IgD-negative memory B cell (primary cell): Measurements from ENCODE around the gene NETO1. TPM values are rescaled to one million over a fixed set of nuclear protein-coding genes. Genes with fewer than 3 reads are reported as not detected.

Source experiments
- H3K27ac Mint-ChIP-seq, 3 donors: one replicate each; pipeline ENCODE4 v1.8.0; 2020 to 2022; ENCODE audit warnings: mild to moderate bottlenecking in 3 of 3, mixed read lengths in 3 of 3, moderate library complexity in 1 of 3
- H3K27me3 Mint-ChIP-seq: one replicate; pipeline ENCODE4 v1.8.0; 2021; ENCODE audit warnings: mixed read lengths
- H3K36me3 Mint-ChIP-seq: one replicate; pipeline ENCODE4 v1.8.0; 2020; ENCODE audit warnings: mild to moderate bottlenecking, mixed read lengths
- H3K4me1 Mint-ChIP-seq, 3 donors: one replicate each; pipeline ENCODE4 v1.8.0; 2020 to 2022; ENCODE audit warnings: mixed read lengths in 3 of 3, mild to moderate bottlenecking in 1 of 3
- H3K4me3 Mint-ChIP-seq, 4 donors: one replicate each; pipeline ENCODE4 v1.8.0; 2020 to 2022; ENCODE audit warnings: mild to moderate bottlenecking in 4 of 4, mixed read lengths in 4 of 4, moderate library complexity in 3 of 4
- H3K9me3 Mint-ChIP-seq, 3 donors: one replicate each; pipeline ENCODE4 v1.8.0; 2020 to 2021; ENCODE audit warnings: mixed read lengths in 3 of 3, mild to moderate bottlenecking in 1 of 3
- polyA plus RNA-seq: library from polyadenylated mRNA; unstranded; fragments of 300-500 nt; fragmentation: Illumina TruSeq; gene quantifications from one replicate; pipeline ENCODE4 v1.2.3, GENCODE V29; 2021

The NETO1 gene, protein sequence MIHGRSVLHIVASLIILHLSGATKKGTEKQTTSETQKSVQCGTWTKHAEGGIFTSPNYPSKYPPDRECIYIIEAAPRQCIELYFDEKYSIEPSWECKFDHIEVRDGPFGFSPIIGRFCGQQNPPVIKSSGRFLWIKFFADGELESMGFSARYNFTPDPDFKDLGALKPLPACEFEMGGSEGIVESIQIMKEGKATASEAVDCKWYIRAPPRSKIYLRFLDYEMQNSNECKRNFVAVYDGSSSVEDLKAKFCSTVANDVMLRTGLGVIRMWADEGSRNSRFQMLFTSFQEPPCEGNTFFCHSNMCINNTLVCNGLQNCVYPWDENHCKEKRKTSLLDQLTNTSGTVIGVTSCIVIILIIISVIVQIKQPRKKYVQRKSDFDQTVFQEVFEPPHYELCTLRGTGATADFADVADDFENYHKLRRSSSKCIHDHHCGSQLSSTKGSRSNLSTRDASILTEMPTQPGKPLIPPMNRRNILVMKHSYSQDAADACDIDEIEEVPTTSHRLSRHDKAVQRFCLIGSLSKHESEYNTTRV
- polyA plus RNA-seq, result 1.2 TPM

DNA sequence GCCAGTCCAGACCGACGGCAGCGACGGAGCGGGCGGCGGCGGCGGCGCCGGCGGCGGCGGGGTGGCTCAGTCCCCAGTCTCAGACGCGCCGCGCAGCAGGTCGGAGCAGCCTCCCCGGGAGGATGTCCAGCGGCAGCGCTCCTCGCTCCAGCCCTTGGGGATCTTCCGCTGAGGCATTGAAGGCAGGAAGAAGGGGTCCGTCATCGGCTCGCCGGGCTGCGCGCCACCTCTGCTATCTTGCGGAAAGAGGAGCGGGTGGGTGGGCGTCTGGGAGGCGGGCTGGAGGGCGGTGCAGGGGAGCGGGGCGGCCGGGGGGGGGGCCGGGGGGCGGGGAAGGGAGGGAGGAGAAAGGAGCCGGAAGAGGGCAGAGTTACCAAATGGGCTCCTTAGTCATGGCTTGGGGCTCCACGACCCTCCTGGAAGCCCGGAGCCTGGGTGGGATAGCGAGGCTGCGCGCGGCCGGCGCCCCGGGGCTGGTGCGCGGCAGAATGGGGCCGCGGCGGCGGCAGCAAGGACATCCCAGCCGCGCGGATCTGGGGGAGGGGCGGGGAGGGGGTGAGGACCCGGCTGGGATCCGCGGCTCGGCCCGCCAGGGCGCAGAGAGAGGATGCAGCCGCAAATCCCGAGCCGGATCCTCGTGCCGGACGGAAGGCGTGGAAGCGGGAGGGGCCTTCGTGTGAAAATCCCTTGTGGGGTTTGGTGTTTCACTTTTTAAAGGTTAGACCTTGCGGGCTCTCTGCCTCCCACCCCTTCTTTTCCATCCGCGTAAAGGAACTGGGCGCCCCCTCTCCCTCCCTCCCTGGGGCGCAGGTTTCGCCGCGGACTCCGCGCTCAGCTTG is at the start of gene NETO1:
Gene NETO1, minus strand, starts transcription at position 242 of the 839 bp plus-strand sequence. CDS start 696 bp downstream, outside the sequence.
- Mint-ChIP-seq H3K27ac (peak within 1 kb of the TSS in 2 of 3 donors; percentile 35 to 39), H3K36me3 (no peaks in the 10 kb centered on the region), H3K27me3 (peaks cover 20% of the 10 kb centered on the region), H3K4me1 (peaks cover 5 to 7% (median 6%) of the 10 kb centered on the region in 3 donors), H3K9me3 (peaks cover 0 to 2% (median 1%) of the 10 kb centered on the region in 3 donors), H3K4me3 (peak within 1 kb of the TSS; percentile 81 to 94 (median 87))

DNA sequence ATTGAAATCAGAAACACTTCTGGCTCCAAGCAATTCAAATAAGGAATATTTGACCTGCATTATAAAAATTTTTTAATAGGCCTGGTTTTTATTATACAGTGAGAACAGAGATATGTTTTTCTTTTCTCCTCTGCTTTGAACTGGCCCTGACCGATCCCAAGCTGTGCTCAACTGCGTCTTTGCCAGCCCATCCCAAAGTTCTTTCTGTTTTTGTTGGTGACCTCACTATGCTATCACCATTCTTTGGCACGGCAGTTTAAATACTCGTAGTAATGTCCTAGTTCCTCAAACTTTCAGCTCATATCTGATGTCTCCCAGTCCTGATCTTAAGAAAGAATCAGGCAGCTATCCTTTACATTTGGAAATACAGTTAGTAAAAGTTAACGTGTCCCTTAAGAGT is 42.3 kb upstream of the NETO1 start:
- no peaks in the 10 kb centered on the region for H3K4me1 Mint-ChIP-seq
- no peak overlapping the region for H3K27ac Mint-ChIP-seq
- H3K36me3 Mint-ChIP-seq, result no peaks in the 10 kb centered on the region
- H3K27me3 Mint-ChIP-seq, result no peaks in the 10 kb centered on the region
- peaks cover 0 to 2% (median 0%) of the 10 kb centered on the region in 3 donors for H3K9me3 Mint-ChIP-seq
- no peak overlapping the region for H3K4me3 Mint-ChIP-seq

DNA sequence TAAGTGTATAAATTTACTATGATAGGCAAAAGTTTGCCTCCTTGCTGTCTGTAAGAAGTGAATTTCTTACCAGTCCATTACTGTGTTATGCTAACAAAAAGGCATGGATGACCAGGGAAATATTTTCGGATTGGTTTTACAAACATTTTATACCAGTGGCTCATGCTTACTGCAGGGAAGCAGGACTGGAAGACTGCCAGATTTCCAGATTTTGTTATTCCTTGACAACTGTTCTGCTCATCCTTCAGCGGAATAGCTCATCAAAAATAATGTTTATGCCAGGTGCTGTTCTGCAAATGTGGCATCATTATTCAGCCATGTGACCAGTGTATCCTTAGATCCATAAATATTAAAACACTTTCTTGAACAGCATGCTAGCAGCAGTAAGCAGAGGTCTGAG is 40.4 kb upstream of the NETO1 start:
- H3K27ac Mint-ChIP-seq, result no peak overlapping the region
- no peaks in the 10 kb centered on the region for H3K36me3 Mint-ChIP-seq
- H3K27me3 Mint-ChIP-seq, result no peaks in the 10 kb centered on the region
- H3K4me1 Mint-ChIP-seq, result no peaks in the 10 kb centered on the region
- peaks cover 0 to 4% (median 0%) of the 10 kb centered on the region in 3 donors for H3K9me3 Mint-ChIP-seq
- H3K4me3 Mint-ChIP-seq, result no peak overlapping the region

DNA sequence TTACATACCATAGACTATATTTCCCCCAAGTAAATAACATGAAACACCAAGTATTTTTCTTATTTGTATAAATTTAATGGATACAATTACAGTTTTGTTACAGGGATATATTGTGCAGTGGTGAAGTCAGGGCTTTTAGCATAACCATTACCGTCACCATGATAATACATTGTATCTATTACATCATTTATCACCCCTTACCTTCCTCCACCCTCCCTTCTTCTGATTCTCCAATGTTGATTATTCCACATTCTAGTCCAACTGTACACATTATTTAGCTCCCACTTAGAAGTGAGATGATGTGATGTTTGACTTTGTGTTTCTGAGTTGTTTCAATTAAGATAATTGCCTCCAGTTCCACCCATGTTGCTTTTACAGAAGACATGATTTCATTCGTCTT is 35.2 kb upstream of the NETO1 start:
- Mint-ChIP-seq H3K4me1 (no peaks in the 10 kb centered on the region), H3K36me3 (no peaks in the 10 kb centered on the region), H3K27ac (no peak overlapping the region), H3K4me3 (no peak overlapping the region), H3K27me3 (no peaks in the 10 kb centered on the region), H3K9me3 (peaks cover 0 to 3% (median 0%) of the 10 kb centered on the region in 3 donors)

DNA sequence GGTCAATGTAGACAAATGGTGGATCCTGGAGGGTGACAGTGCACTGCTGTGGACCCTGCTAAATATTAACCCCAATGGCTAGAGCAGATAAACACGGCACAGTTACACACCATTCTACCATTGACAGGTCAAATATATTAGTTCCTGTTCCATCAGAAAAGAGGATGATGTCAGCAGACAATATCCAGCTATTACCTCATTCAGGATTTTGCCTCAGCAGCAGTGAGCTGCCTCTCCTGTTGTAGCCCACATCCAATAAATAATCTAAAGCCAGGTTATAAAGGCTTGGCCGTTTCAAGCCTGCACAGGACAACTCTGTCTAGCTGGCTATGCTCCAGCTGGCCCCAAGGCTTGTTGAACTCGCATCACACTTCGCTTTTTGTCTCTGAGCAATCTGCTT is 31.6 kb upstream of the NETO1 start:
- Mint-ChIP-seq H3K27me3 (no peaks in the 10 kb centered on the region), H3K36me3 (no peaks in the 10 kb centered on the region), H3K4me1 (peaks cover 0 to 4% (median 1%) of the 10 kb centered on the region in 3 donors), H3K9me3 (peaks cover 0 to 7% (median 0%) of the 10 kb centered on the region in 3 donors), H3K4me3 (no peak overlapping the region), H3K27ac (no peak overlapping the region)

DNA sequence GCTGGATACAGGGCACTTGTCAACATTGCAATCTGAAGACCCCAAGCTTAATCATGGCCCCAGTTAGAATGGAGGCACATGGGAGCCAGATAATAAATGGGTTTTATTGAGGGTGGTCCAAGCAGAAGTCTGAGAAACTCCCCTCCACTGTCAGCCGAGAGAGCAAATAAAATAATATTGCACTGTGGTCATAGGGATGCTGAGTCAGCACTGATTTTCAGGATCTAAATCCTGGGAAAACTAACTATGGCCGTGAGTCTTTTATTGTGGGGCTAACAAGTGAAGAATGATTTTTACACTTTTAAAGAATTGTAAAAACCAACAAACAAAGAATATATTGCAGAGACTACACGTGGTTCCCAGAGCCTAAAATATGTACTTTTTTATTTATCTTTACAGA is 31.1 kb upstream of the NETO1 start:
- Mint-ChIP-seq H3K4me1 (peaks cover 0 to 4% (median 1%) of the 10 kb centered on the region in 3 donors), H3K9me3 (peaks cover 0 to 7% (median 0%) of the 10 kb centered on the region in 3 donors), H3K36me3 (no peaks in the 10 kb centered on the region), H3K27me3 (no peaks in the 10 kb centered on the region), H3K4me3 (no peak overlapping the region), H3K27ac (no peak overlapping the region)

DNA sequence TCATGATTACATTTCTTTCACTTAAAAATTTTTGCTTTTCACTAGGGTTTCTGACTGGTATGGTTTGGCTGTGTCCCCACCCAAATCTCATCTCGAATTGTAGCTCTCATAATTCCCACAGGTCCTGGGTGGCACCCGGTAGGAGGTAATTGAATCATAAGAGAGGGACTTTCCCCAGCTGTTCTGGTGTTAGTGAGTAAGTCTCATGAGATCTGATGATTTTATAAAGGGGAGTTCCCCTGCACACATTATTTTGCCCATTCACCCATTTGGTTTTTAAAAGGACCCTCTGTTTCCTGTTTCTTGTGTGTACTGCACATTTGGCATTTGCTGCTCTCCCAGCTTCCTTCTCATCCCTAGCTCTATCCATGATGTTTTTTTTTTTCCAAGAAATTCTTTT is 27.8 kb upstream of the NETO1 start:
- Mint-ChIP-seq H3K4me3 (no peak overlapping the region), H3K9me3 (peaks cover 0 to 4% (median 0%) of the 10 kb centered on the region in 3 donors), H3K27me3 (no peaks in the 10 kb centered on the region), H3K36me3 (peaks cover 3% of the 10 kb centered on the region), H3K27ac (no peak overlapping the region), H3K4me1 (peaks cover 0 to 4% (median 1%) of the 10 kb centered on the region in 3 donors)

DNA sequence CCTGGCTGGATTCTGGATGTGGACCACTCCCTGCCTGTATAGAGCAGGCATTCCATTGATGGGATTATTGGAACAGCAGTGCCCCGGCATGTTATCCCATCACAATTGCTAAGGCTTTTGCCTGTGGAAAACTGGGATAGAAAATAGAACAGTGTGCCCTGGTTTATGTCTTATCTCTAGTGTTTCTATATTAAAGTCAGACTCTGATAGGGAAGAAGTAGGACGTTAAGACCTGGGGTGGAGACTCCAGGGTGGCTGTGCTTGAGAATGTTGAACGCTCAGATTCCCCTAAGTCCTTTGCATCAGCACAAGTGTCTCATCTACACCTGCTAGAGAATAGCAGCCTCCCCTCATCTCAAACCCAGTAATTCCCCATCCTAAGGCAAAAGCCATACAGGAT is 10.8 kb upstream of the NETO1 start:
- Mint-ChIP-seq H3K4me3 (no peak overlapping the region), H3K36me3 (no peaks in the 10 kb centered on the region)

DNA sequence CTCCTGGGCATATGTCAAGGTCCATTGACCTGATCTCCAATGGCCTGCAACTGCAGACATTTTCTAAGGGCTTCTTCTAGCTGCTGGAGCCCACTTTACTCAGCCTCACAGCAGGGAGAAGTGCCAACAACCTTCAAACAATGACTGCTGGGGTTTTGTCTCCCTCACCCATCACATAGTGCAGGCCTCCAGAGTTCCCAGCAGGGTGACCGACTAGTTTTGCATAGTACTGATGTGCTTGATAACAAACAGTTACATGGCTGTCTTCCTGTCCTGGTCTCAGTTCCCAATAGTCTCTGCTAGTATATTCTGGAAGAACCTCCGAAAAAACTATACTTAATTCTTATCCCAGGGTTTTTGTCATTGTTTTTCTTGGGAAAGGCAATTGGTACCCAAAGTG is 10.4 kb upstream of the NETO1 start:
- no peaks in the 10 kb centered on the region for H3K36me3 Mint-ChIP-seq
- no peak overlapping the region for H3K27ac Mint-ChIP-seq
- H3K4me3 Mint-ChIP-seq, result no peak overlapping the region
- no peaks in the 10 kb centered on the region for H3K27me3 Mint-ChIP-seq
- H3K9me3 Mint-ChIP-seq, result peaks cover 3 to 8% (median 4%) of the 10 kb centered on the region in 3 donors
- no peaks in the 10 kb centered on the region for H3K4me1 Mint-ChIP-seq

More for the DNA sequence above, 10.8 kb upstream of the NETO1 start:
- Mint-ChIP-seq H3K9me3 (peaks cover 3 to 12% (median 4%) of the 10 kb centered on the region in 3 donors), H3K27ac (no peak overlapping the region), H3K4me1 (no peaks in the 10 kb centered on the region), H3K27me3 (no peaks in the 10 kb centered on the region)

DNA sequence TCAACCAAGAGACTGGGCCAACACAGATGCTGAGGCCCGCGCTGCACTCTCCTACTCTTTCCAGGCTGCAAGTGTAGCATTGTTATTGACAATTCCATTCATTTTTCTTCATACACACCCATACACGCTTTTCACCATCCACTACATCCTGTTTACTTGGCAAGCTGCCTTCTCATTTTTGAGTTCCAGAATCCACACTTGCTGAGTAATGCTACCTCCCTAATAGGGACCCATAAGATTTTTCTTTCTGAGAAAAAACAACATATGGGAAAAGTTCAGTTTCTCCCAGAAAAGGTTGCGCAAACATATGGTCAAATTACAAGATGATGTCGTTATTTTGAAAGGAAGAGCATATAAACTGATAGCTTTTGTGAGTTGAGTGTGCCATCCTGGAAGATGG is 3.3 kb upstream of the NETO1 start:
- H3K4me3 Mint-ChIP-seq, result no peak overlapping the region
- H3K4me1 Mint-ChIP-seq, result peaks cover 5 to 7% (median 6%) of the 10 kb centered on the region in 3 donors
- H3K27ac Mint-ChIP-seq, result no peak overlapping the region
- H3K9me3 Mint-ChIP-seq, result peaks cover 0 to 1% (median 0%) of the 10 kb centered on the region in 3 donors
- no peaks in the 10 kb centered on the region for H3K36me3 Mint-ChIP-seq
- H3K27me3 Mint-ChIP-seq, result peaks cover 20% of the 10 kb centered on the region

DNA sequence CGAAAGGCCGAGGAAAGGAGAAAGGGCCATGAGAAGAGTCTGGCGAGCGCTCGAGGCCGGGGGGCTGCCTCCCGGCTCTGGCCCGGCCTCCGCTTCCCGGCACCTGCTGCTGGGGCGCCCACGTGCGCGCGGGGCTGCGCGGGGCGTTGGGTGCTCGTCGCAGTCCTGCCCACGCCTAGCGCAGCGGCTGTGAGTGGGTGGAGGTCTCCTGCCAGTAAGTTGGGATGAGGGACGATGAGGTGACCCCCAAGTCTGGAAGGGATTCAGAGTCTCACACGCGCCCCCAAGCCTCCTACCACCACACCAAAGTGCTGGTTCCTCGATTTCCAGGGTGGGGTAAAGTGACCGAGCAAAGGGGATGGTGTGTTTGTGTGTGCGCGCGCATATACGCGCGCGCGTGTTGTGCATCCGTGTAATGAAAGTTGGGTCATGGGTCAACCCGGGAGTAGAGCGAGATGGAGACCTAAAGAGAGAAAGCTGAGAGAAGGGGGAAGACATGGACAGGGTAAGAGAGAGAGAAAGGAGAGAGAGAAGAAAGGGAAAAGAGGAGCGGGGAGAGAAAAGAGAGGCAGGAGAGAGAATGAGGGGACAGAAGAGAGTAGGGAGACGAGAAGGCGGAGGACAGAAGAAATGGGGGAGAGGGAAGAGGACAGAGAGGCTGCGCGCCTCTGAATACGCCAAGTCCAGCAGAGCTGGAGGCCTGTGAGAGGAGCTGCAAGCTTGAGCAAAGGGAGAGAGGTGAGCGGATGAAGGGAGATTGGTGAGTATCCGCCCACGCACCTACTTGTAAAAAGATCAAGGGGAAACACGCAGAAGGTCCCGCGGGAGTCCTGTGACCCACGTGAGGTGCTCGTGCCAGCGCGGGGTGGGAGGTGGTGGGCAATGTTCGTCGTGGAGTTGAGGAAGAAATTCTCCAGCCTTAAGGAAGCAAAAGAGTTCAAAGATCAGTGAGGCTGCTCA is 1.7 kb upstream of the NETO1 start:
- H3K36me3 Mint-ChIP-seq, result no peaks in the 10 kb centered on the region
- H3K9me3 Mint-ChIP-seq, result peaks cover 0 to 1% (median 0%) of the 10 kb centered on the region in 3 donors
- peak overlapping the region; percentile 72 to 93 (median 81) for H3K4me3 Mint-ChIP-seq
- H3K27ac Mint-ChIP-seq, result peak overlapping the region in 2 of 3 donors; percentile 47 to 51
- H3K4me1 Mint-ChIP-seq, result peaks cover 5 to 7% (median 6%) of the 10 kb centered on the region in 3 donors
- H3K27me3 Mint-ChIP-seq, result peaks cover 20% of the 10 kb centered on the region

DNA sequence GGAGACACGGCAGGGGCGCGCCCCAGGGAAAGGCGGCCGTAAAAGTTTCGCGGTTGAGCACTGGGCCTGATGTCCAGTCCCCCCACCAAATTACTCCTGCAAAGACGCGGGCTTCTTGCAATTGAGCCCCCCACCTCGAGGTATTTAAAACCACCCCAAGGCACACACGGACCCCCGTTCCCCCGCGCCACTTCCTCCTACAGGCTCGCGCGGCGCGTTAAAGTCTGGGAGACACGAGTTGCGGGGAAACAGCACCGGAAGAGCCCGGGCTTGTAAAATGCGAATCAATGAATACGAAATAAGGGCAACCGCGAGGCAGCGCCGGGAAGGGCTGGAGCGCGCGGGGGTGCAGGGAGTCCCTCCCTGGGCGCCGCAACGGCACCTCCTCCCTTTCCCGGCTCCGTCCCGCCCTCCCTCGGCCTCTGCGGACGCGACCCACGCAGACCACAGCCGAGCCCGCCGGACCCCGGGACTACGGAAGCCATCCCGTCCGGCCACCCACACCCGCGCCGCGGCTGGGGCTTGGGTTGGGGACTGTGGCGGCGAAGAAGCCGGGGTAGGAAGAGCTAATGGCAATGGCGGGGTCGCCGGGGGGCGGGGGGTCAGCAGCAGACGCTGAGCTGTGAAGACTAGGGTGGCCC is 918 bp upstream of the NETO1 start:
- Mint-ChIP-seq H3K4me1 (peaks cover 5 to 7% (median 6%) of the 10 kb centered on the region in 3 donors), H3K9me3 (peaks cover 0 to 2% (median 1%) of the 10 kb centered on the region in 3 donors), H3K4me3 (peak overlapping the region; percentile 63 to 83 (median 81)), H3K36me3 (no peaks in the 10 kb centered on the region), H3K27ac (no peak overlapping the region), H3K27me3 (peaks cover 20% of the 10 kb centered on the region)

DNA sequence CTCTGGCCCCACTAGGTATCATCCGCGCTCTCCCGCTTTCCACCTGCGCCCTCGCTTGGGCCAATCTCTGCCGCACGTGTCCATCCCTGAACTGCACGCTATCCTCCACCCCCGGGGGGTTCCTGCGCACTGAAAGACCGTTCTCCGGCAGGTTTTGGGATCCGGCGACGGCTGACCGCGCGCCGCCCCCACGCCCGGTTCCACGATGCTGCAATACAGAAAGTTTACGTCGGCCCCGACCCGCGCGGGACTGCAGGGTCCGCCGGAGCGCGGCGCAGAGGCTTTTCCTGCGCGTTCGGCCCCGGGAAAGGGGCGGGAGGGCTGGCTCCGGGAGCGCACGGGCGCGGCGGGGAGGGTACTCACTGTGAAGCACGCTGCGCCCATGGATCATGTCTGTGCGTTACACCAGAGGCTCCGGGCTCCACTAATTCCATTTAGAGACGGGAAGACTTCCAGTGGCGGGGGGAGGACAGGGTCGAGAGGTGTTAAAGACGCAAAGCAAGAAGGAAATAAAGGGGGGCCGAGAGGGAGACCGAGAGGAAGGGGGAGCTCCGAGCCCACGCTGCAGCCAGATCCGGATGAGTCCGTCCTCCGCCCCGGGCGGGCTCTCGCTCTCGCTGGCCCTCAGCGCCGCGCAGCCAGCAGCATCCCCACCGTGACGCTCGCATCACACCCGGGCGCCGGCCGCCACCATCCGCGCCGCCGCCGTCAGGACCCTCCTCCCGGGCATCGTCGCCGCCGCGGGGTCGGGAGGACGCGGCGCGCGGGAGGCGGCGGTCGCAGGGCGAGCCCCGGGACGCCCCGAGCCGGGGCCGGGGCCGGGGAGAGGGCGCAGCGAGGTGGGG is 664 bp downstream of the NETO1 start:
- H3K4me3 Mint-ChIP-seq, result peak overlapping the region; percentile 45 to 94 (median 86)
- H3K36me3 Mint-ChIP-seq, result no peaks in the 10 kb centered on the region
- peak overlapping the region; percentile 35 to 62 (median 39) for H3K27ac Mint-ChIP-seq
- peaks cover 5 to 7% (median 6%) of the 10 kb centered on the region in 3 donors for H3K4me1 Mint-ChIP-seq
- H3K27me3 Mint-ChIP-seq, result peaks cover 20% of the 10 kb centered on the region
- peaks cover 0 to 2% (median 0%) of the 10 kb centered on the region in 3 donors for H3K9me3 Mint-ChIP-seq
